H1 (cell line): ENCODE results near the gene MGST2. TPM values are rescaled to one million over a fixed set of nuclear protein-coding genes. Genes with fewer than 3 reads are reported as not detected.

Experiments
- CTCF ChIA-PET: fragments of 300-600 bp; sonication (Branson Sonifier 250); formaldehyde crosslinking; loops from one replicate; lab custom pipeline; 2021; ENCODE audit not compliant: partially characterized antibody; lab: Charles Lee
- POLR2A ChIA-PET: fragments of 300-600 bp; sonication (Branson Sonifier 250); formaldehyde crosslinking; loops from one replicate; lab custom pipeline; 2021; ENCODE audit warnings: inconsistent platforms; ENCODE audit not compliant: partially characterized antibody; lab: Charles Lee
- DNase-seq, 2 experiments: peaks; one replicate each; pipeline versions ENCODE4 v3.0.0 to v3.0.0-alpha.2; 2010 to 2022; ENCODE audit warnings: low spot score in 2 of 2, low read depth in 1 of 2, mixed read lengths in 1 of 2
- FAIRE-seq: peaks from 2 replicates; lab custom pipeline; 2011; peaks lifted over from hg19 to GRCh38; lab: Jason Lieb, UNC
- H2AFZ ChIP-seq: 2 replicates; pipeline ENCODE4 v1.8.1; 2012; ENCODE audit warnings: low read length, inconsistent platforms
- H2AK5ac ChIP-seq: 2 replicates; pipeline ENCODE4 v1.6.1; 2013; ENCODE audit warnings: low read depth, low read length
- H2BK120ac ChIP-seq: replicated peaks from 2 replicates; pipeline ENCODE3; 2013; ENCODE audit warnings: low read depth, low read length, inconsistent platforms
- H2BK12ac ChIP-seq: 2 replicates; pipeline ENCODE4 v1.6.1; 2013; ENCODE audit warnings: low read depth, low read length
- H2BK15ac ChIP-seq: 2 replicates; pipeline ENCODE4 v1.6.1; 2013; ENCODE audit warnings: low read length
- H2BK20ac ChIP-seq: 2 replicates; pipeline ENCODE4 v1.6.1; 2013; ENCODE audit warnings: low read length
- H2BK5ac ChIP-seq: 2 replicates; pipeline ENCODE4 v1.6.1; 2013; ENCODE audit warnings: low read depth, low read length
- H3K14ac ChIP-seq: 2 replicates; pipeline ENCODE4 v1.6.1; 2013; ENCODE audit warnings: inconsistent platforms; ENCODE audit not compliant: insufficient read length
- H3K18ac ChIP-seq: 2 replicates; pipeline ENCODE4 v1.6.1; 2013; ENCODE audit warnings: low read length; ENCODE audit errors: extremely low read depth
- H3K23ac ChIP-seq: 2 replicates; pipeline ENCODE4 v1.6.1; 2013; ENCODE audit warnings: inconsistent platforms; ENCODE audit not compliant: insufficient read length
- H3K23me2 ChIP-seq: 2 replicates; pipeline ENCODE4 v1.6.1; 2013; ENCODE audit warnings: low read depth, low read length
- H3K27ac ChIP-seq: 2 replicates; pipeline ENCODE4 v1.6.1; 2011; ENCODE audit warnings: low read depth, low read length, inconsistent platforms
- H3K27me3 ChIP-seq, 4 experiments: replicated peaks in 1 of 4; 1 replicate in 1 of 4; 2 replicates in 3 of 4; pipeline versions ENCODE4 v1.6.1 to v1.8.1; 2011 to 2013; ENCODE audit warnings: low read length in 3 of 4, mild to moderate bottlenecking in 3 of 4, inconsistent platforms in 2 of 4, mixed read lengths in 2 of 4, moderate library complexity in 1 of 4; ENCODE audit not compliant: control insufficient read depth in 3 of 4, insufficient read depth in 3 of 4; ENCODE audit errors: extremely low read depth in 1 of 4
- H3K36me3 ChIP-seq, 4 experiments: 2 replicates each; pipeline versions ENCODE4 v1.6.1 to v1.8.1; 2011 to 2013; ENCODE audit warnings: mild to moderate bottlenecking in 4 of 4, low read length in 3 of 4, moderate library complexity in 2 of 4, control low read depth in 1 of 4, inconsistent platforms in 1 of 4; ENCODE audit not compliant: insufficient read depth in 4 of 4, control insufficient read depth in 2 of 4
- H3K4ac ChIP-seq: replicated peaks from 2 replicates; pipeline ENCODE3; 2013; ENCODE audit warnings: low read length, low read depth, mixed read lengths, inconsistent platforms; ENCODE audit not compliant: insufficient read length
- H3K4me1 ChIP-seq, 4 experiments: replicated peaks in 1 of 4; 1 replicate in 1 of 4; 2 replicates in 3 of 4; pipeline versions ENCODE4 v1.6.1 to v1.8.1; 2011 to 2013; ENCODE audit warnings: low read length in 3 of 4, inconsistent platforms in 2 of 4, mixed read lengths in 1 of 4; ENCODE audit not compliant: insufficient read depth in 4 of 4, control insufficient read depth in 3 of 4
- H3K4me2 ChIP-seq, 2 experiments: 2 replicates each; pipeline versions ENCODE4 v1.6.1 to v1.8.1; 2011 to 2013; ENCODE audit warnings: low read depth in 2 of 2, low read length in 2 of 2, control low read depth in 1 of 2, inconsistent platforms in 1 of 2, mild to moderate bottlenecking in 1 of 2; ENCODE audit not compliant: insufficient read depth in 1 of 2
- H3K4me3 ChIP-seq, 4 experiments: fragments of 200-600, 300-600 bp in 1 of 4; sonication (generic), shearing (Covaris generic), sonication (Bioruptor Twin) in 1 of 4; 2 replicates each; pipeline versions ENCODE4 v1.5.1 to v1.8.1; 2011 to 2016; ENCODE audit warnings: low read length in 4 of 4, low read depth in 3 of 4, control low read depth in 2 of 4, inconsistent platforms in 2 of 4, mild to moderate bottlenecking in 2 of 4, mixed read lengths in 1 of 4, moderate library complexity in 1 of 4; ENCODE audit not compliant: insufficient read depth in 2 of 4; ENCODE audit errors: extremely low read depth in 1 of 4
- H3K56ac ChIP-seq: replicated peaks from 2 replicates; pipeline ENCODE3; 2013; ENCODE audit warnings: low read depth, mild to moderate bottlenecking, mixed read lengths, low read length, inconsistent platforms; ENCODE audit not compliant: insufficient read length
- H3K79me1 ChIP-seq: 2 replicates; pipeline ENCODE4 v1.6.1; 2013; ENCODE audit warnings: low read depth, low read length, control low read depth
- H3K79me2 ChIP-seq, 2 experiments: 2 replicates each; pipeline versions ENCODE4 v1.6.1 to v1.8.1; 2012 to 2013; ENCODE audit warnings: low read length in 2 of 2, mild to moderate bottlenecking in 2 of 2, inconsistent platforms in 1 of 2; ENCODE audit not compliant: insufficient read depth in 2 of 2, control insufficient read depth in 1 of 2
- H3K9ac ChIP-seq, 4 experiments: replicated peaks in 1 of 4; 1 replicate in 1 of 4; 2 replicates in 3 of 4; pipeline versions ENCODE4 v1.6.1 to v1.8.1; 2011 to 2013; ENCODE audit warnings: low read depth in 3 of 4, low read length in 3 of 4, control low read depth in 2 of 4, mild to moderate bottlenecking in 2 of 4, moderate library complexity in 2 of 4, inconsistent platforms in 1 of 4; ENCODE audit errors: extremely low read depth in 1 of 4
- H3K9me3 ChIP-seq, 2 experiments: 2 replicates each; pipeline versions ENCODE4 v1.6.1 to v1.8.1; 2012 to 2013; ENCODE audit warnings: mild to moderate bottlenecking in 2 of 2, moderate library complexity in 2 of 2, control low read depth in 1 of 2, inconsistent platforms in 1 of 2, low read depth in 1 of 2, low read length in 1 of 2, mixed read lengths in 1 of 2; ENCODE audit not compliant: insufficient read depth in 2 of 2
- H4K20me1 ChIP-seq, 2 experiments: replicated peaks in 1 of 2; 2 replicates each; pipeline versions ENCODE3 to v1.8.1; 2011 to 2013; ENCODE audit warnings: inconsistent platforms in 2 of 2, low read length in 2 of 2, mild to moderate bottlenecking in 1 of 2; ENCODE audit not compliant: insufficient read depth in 2 of 2, control insufficient read depth in 1 of 2
- H4K5ac ChIP-seq: 2 replicates; pipeline ENCODE4 v1.6.1; 2013; ENCODE audit warnings: low read length, low read depth, mixed read lengths, inconsistent platforms; ENCODE audit not compliant: insufficient read length
- H4K8ac ChIP-seq: 2 replicates; pipeline ENCODE4 v1.8.0; 2013; ENCODE audit warnings: mild to moderate bottlenecking, moderate library complexity, low read length, inconsistent platforms; ENCODE audit not compliant: insufficient read depth; ENCODE audit errors: extremely low read depth
- H4K91ac ChIP-seq: replicated peaks from 2 replicates; pipeline ENCODE3; 2013; ENCODE audit warnings: low read length, mixed read lengths, inconsistent platforms; ENCODE audit not compliant: insufficient read length
- CHD7 ChIP-seq: fragments of 300-600 bp; sonication (generic); IDR thresholded peaks from 2 replicates; pipeline ENCODE4 v1.7.1; 2012; ENCODE audit warnings: low read length, moderate library complexity, mild to moderate bottlenecking, inconsistent platforms; ENCODE audit not compliant: insufficient replicate concordance
- WGBS, 2 experiments: shearing (Covaris generic) in 1 of 2; methylation state at CpG; one replicate each; pipeline versions ENCODE4 v1.1.6 to v1.1.7; 2013 to 2015; ENCODE audit warnings: low lambda C conversion rate in 2 of 2, mixed read lengths in 2 of 2, inconsistent platforms in 1 of 2, low coverage in 1 of 2, missing lambda C conversion rate in 1 of 2; ENCODE audit not compliant: insufficient replicate concordance in 2 of 2, insufficient coverage in 1 of 2, insufficient read length in 1 of 2; ENCODE audit errors: extremely low coverage in 1 of 2, missing lambda C conversion rate in 1 of 2; 5-methylcytosine and 5-hydroxymethylcytosine counted together
- polyA plus RNA-seq, 7 experiments: library from polyadenylated mRNA; depleted of rRNA in 3 of 7; stranded (reverse) in 5 of 7; unstranded in 2 of 7; fragments of >200 nt in 5 of 7; fragments of 200-250 nt in 2 of 7; gene quantifications; 1 replicate in 5 of 7; 2 replicates in 1 of 7; 4 replicates in 1 of 7; pipeline versions ENCODE4 v1.2.1 to v1.2.3, GENCODE V29; 2011 to 2013; ENCODE audit warnings: missing spikeins in 2 of 7, mixed read lengths in 2 of 7
- total RNA-seq: library from RNA; stranded (reverse); fragmentation: NEBNext Ultra II Directional; extraction: Animal tissue kit (Norgen Biotek cat#: 25700); gene quantifications from 2 replicates; pipeline ENCODE4 v1.2.1, GENCODE V29; 2021

MGST2 gene
- total and polyA plus RNA-seq, 2 of the 8 experiments (the other 6 are each of a cell fraction or from before 2014, with no cell fraction given), result 8.0 to 13.6 TPM

GRCh38 chr4:139753686-139754085 lies 88.1 kb downstream of the MGST2 start:
- FAIRE-seq (no peak), DNase-seq (no peak)
- H3K79me1 ChIP-seq, result no peaks in the 10 kb centered on the region; the same call in 1 of the 2 replicates
- H3K23me2 ChIP-seq, result no peaks in the 10 kb centered on the region
- ChIA-PET CTCF (no interaction called here), POLR2A (no interaction called here)
- WGBS, 2 experiments, result 87% methylated on average over 3 of the region's 3 CpGs; no CpG with 5 or more reads in 1 of the 2 experiments
- no peaks in the 10 kb centered on the region for H3K4me1 ChIP-seq
- H4K8ac ChIP-seq, result no peak overlapping the region
- no peak overlapping the region for H3K56ac ChIP-seq
- H3K9me3 ChIP-seq, result no peaks in the 10 kb centered on the region
- no peak overlapping the region for H2BK120ac ChIP-seq
- H4K20me1 ChIP-seq, result no peaks in the 10 kb centered on the region
- H3K36me3 ChIP-seq, result no peaks in the 10 kb centered on the region
- no peak overlapping the region for H2AK5ac ChIP-seq
- no peaks in the 10 kb centered on the region for H3K79me2 ChIP-seq
- H3K4ac ChIP-seq, result no peak overlapping the region
- H2BK15ac ChIP-seq, result no peak overlapping the region
- no peak overlapping the region for H4K91ac ChIP-seq
- no peak overlapping the region for H3K14ac ChIP-seq
- H3K27me3 ChIP-seq, result no peaks in the 10 kb centered on the region
- H3K23ac ChIP-seq, result no peak overlapping the region
- no peak overlapping the region for H3K9ac ChIP-seq
- H3K27ac ChIP-seq, result no peak overlapping the region
- no peak overlapping the region for H2BK20ac ChIP-seq
- H3K18ac ChIP-seq, result no peak overlapping the region
- H2BK5ac ChIP-seq, result no peak overlapping the region
- H4K5ac ChIP-seq, result no peak overlapping the region
- no peak overlapping the region for H3K4me2 ChIP-seq
- H2BK12ac ChIP-seq, result no peak overlapping the region
- H3K4me3 ChIP-seq, result no peak overlapping the region
- H2AFZ ChIP-seq, result no peak overlapping the region
- TF ChIP-seq CHD7, result no peak
